T-cell (primary cell): Measurements from ENCODE around the gene LAMTOR4. TPM values are rescaled to one million over a fixed set of nuclear protein-coding genes. Genes with fewer than 3 reads are reported as not detected.
A peak's percentile ranks its signal among the peaks of the same experiment; 100 is the strongest.

ENCODE experiments used
- ATAC-seq, 4 experiments: fragments of 200-7000 bp in 3 of 4; fragments of 150-1000 bp in 1 of 4; cut with Tn5 transposase; replicated peaks in 1 of 4; 1 replicate in 3 of 4; 2 replicates in 1 of 4; pipeline ENCODE4 v1.10.0; 2021; ENCODE audit warnings: moderate library complexity in 3 of 4, mild to moderate bottlenecking in 2 of 4, moderate number of reproducible peaks in 1 of 4
- CTCF ChIA-PET, 2 donors: fragments of 300-600 bp; sonication (Branson Sonifier 250); formaldehyde crosslinking; loops; one replicate each; lab custom pipeline; 2022; ENCODE audit warnings: antibody characterized with exemption in 2 of 2; lab: Charles Lee
- POLR2A ChIA-PET, 2 donors: fragments of 300-600 bp; sonication (Branson Sonifier 250); formaldehyde crosslinking; loops; one replicate each; lab custom pipeline; 2022; ENCODE audit warnings: antibody characterized with exemption in 2 of 2; lab: Charles Lee
- DNase-seq, 35 experiments: peaks; one replicate each; pipeline versions ENCODE4 v3.0.0 to v3.0.0-alpha.2; 2013 to 2023
- H3K27ac ChIP-seq: one replicate; pipeline ENCODE4 v1.5.1; 2013; ENCODE audit warnings: low read length
- H3K27me3 ChIP-seq, 2 experiments: replicated peaks in 1 of 2; 1 replicate in 1 of 2; 2 replicates in 1 of 2; pipeline versions ENCODE4 v1.6.1 to v1.7.0; 2013; ENCODE audit warnings: low read length in 1 of 2, mixed read lengths in 1 of 2; ENCODE audit not compliant: control insufficient read depth in 2 of 2, insufficient read depth in 2 of 2; ENCODE audit errors: extremely low read depth in 1 of 2
- H3K36me3 ChIP-seq, 2 donors: 1 replicate in 1 of 2; 2 replicates in 1 of 2; pipeline versions ENCODE4 v1.6.1 to v1.7.0; 2013; ENCODE audit warnings: low read length in 1 of 2; ENCODE audit not compliant: control insufficient read depth in 2 of 2, insufficient read depth in 1 of 2; ENCODE audit errors: extremely low read depth in 1 of 2
- H3K4me1 ChIP-seq, 2 experiments: 1 replicate in 1 of 2; 2 replicates in 1 of 2; pipeline versions ENCODE4 v1.6.1 to v1.7.0; 2013; ENCODE audit warnings: low read length in 2 of 2, mixed read lengths in 1 of 2; ENCODE audit not compliant: insufficient read depth in 2 of 2, control insufficient read depth in 1 of 2; ENCODE audit errors: extremely low read depth in 1 of 2
- H3K4me3 ChIP-seq, 2 donors: 1 replicate in 1 of 2; 2 replicates in 1 of 2; pipeline versions ENCODE4 v1.5.1 to v1.7.0; 2013; ENCODE audit warnings: mild to moderate bottlenecking in 2 of 2, low read length in 1 of 2, moderate library complexity in 1 of 2; ENCODE audit not compliant: control insufficient read depth in 1 of 2; ENCODE audit errors: extremely low read depth in 1 of 2
- H3K9me3 ChIP-seq: 2 replicates; pipeline ENCODE4 v1.7.0; 2013
- H3K27ac Mint-ChIP-seq, 2 donors: one replicate each; pipeline ENCODE4 v1.8.0; 2020 to 2021; ENCODE audit warnings: mild to moderate bottlenecking in 2 of 2, mixed read lengths in 2 of 2
- H3K27me3 Mint-ChIP-seq, 2 donors: one replicate each; pipeline ENCODE4 v1.8.0; 2021 to 2022; ENCODE audit warnings: mixed read lengths in 2 of 2
- H3K36me3 Mint-ChIP-seq: one replicate; pipeline ENCODE4 v1.8.0; 2021; ENCODE audit warnings: mixed read lengths
- H3K4me1 Mint-ChIP-seq, 3 donors: one replicate each; pipeline ENCODE4 v1.8.0; 2020 to 2022; ENCODE audit warnings: mixed read lengths in 3 of 3, mild to moderate bottlenecking in 1 of 3
- H3K4me3 Mint-ChIP-seq, 3 donors: one replicate each; pipeline ENCODE4 v1.8.0; 2020 to 2022; ENCODE audit warnings: mild to moderate bottlenecking in 3 of 3, mixed read lengths in 3 of 3, moderate library complexity in 3 of 3
- H3K9me3 Mint-ChIP-seq, 3 donors: one replicate each; pipeline ENCODE4 v1.8.0; 2020 to 2022; ENCODE audit warnings: mixed read lengths in 3 of 3
- WGBS: methylation state at CpG from one replicate; pipeline ENCODE4 v1.1.5; 2013; ENCODE audit warnings: missing lambda C conversion rate; ENCODE audit not compliant: insufficient coverage; 5-methylcytosine and 5-hydroxymethylcytosine counted together
- total RNA-seq, 35 experiments: library from RNA in 6 of 35; stranded (reverse) in 6 of 35; fragments of 120-200 nt in 1 of 35; gene quantifications; one replicate each; pipeline versions ENCODE4 v1.2.1 to v1.2.4 and lab custom pipeline; 2013 to 2026

The LAMTOR4 gene
- total RNA-seq, 5 donors from 2014 or later (not counting 1 experiment from before 2014, with no cell fraction given), result 140 to 216 (median 187) TPM

GRCh38 chr7:100158229-100159098, 9.7 kb downstream of the LAMTOR4 start, which contains the start of gene TRAPPC14:
TSS of gene TRAPPC14 (minus strand) at chr7:100158723. CDS start at chr7:100158499, 224 bp downstream.
- H3K36me3 Mint-ChIP-seq, result peaks cover 14% of the 10 kb centered on the region
- Histone ChIP-seq H3K4me3 (peak within 1 kb of the TSS; percentile 67 to 79), H3K4me1 (peaks cover 31 to 68% of the 10 kb centered on the region in 2 experiments), H3K27ac (peak within 1 kb of the TSS; percentile 69), H3K36me3 (peaks cover 19 to 34% of the 10 kb centered on the region in 2 donors), H3K27me3 (no peaks in the 10 kb centered on the region), H3K9me3 (no peaks in the 10 kb centered on the region)
- peak within 1 kb of the TSS; percentile 75 to 85 (median 81) for H3K4me3 Mint-ChIP-seq
- DNase-seq (peak; percentile 72 to 94 (median 89)), ATAC-seq (peak; percentile 85 to 88 (median 86))
- CTCF ChIA-PET, result interaction anchor here (0.6 to 1.1 kb wide), 3 partner anchors 10 to 388 kb away, joined by 3 to 6 read pairs (median 3); partner anchors contain the start of gene LAMTOR4 (in 1 of the 2)
- H3K4me1 Mint-ChIP-seq, result peaks cover 52 to 68% (median 67%) of the 10 kb centered on the region in 3 donors
- POLR2A ChIA-PET, result interaction anchor here in 1 of 2 donors (0.6 kb wide), 1 partner anchor 20 kb away, joined by 6 read pairs; no protein-coding TSS in a partner anchor
- no peaks in the 10 kb centered on the region for H3K9me3 Mint-ChIP-seq
- peak within 1 kb of the TSS; percentile 89 to 91 for H3K27ac Mint-ChIP-seq
- WGBS, result under 1% methylated on average over 72 of the region's 87 CpGs
- no peaks in the 10 kb centered on the region for H3K27me3 Mint-ChIP-seq

- no peak for DNase-seq
- ATAC-seq, result no peak
- H3K9me3 ChIP-seq, result no peaks in the 10 kb centered on the region
- Mint-ChIP-seq H3K27ac (peak overlapping the region; percentile 84 to 86), H3K9me3 (no peaks in the 10 kb centered on the region), H3K27me3 (no peaks in the 10 kb centered on the region), H3K4me3 (peak overlapping the region; percentile 74 to 85 (median 77)), H3K4me1 (peaks cover 52 to 70% (median 67%) of the 10 kb centered on the region in 3 donors), H3K36me3 (peaks cover 9% of the 10 kb centered on the region)
- H3K36me3 ChIP-seq, result peaks cover 19 to 31% of the 10 kb centered on the region in 2 donors
- ChIA-PET CTCF (interaction anchor here in 1 of 2 donors (0.6 kb wide), 2 partner anchors 11 to 387 kb away, joined by 3 to 6 read pairs; partner anchors contain the start of gene LAMTOR4), POLR2A (interaction anchor here in 1 of 2 donors (0.6 kb wide), 1 partner anchor 21 kb away, joined by 6 read pairs; no protein-coding TSS in a partner anchor)
- peaks cover 38 to 75% of the 10 kb centered on the region in 2 experiments for H3K4me1 ChIP-seq
- no CpG with 5 or more reads among the region's 7 CpGs for WGBS
- H3K27me3 ChIP-seq, result no peaks in the 10 kb centered on the region
- H3K4me3 ChIP-seq, result peak overlapping the region; percentile 67 to 79
- peak overlapping the region; percentile 68 for H3K27ac ChIP-seq
These were observed 10.4 kb downstream of the LAMTOR4 start for GRCh38 chr7:100159099-100159623.

- WGBS, result 97% methylated on average over 16 of the region's 18 CpGs
- Histone ChIP-seq H3K27me3 (no peaks in the 10 kb centered on the region), H3K36me3 (peaks cover 18 to 23% of the 10 kb centered on the region in 2 donors), H3K9me3 (no peaks in the 10 kb centered on the region), H3K4me1 (peaks cover 39 to 72% of the 10 kb centered on the region in 2 experiments), H3K27ac (no peak overlapping the region), H3K4me3 (no peak overlapping the region)
- Mint-ChIP-seq H3K4me1 (peaks cover 52 to 73% (median 69%) of the 10 kb centered on the region in 3 donors), H3K4me3 (peak overlapping the region in 2 of 3 donors; percentile 77 to 85), H3K36me3 (peaks cover 7% of the 10 kb centered on the region), H3K27ac (peak overlapping the region; percentile 71 to 86), H3K27me3 (no peaks in the 10 kb centered on the region), H3K9me3 (no peaks in the 10 kb centered on the region)
- POLR2A ChIA-PET, result no interaction called here
- CTCF ChIA-PET, result no interaction called here
- no peak for DNase-seq
- no peak for ATAC-seq
These were observed 11.3 kb downstream of the LAMTOR4 start for GRCh38 chr7:100160067-100160466.

- peak overlapping the region; percentile 67 for H3K27ac ChIP-seq
- H3K9me3 Mint-ChIP-seq, result no peaks in the 10 kb centered on the region
- H3K9me3 ChIP-seq, result no peaks in the 10 kb centered on the region
These were observed 14.4 kb downstream of the LAMTOR4 start for GRCh38 chr7:100163006-100163531.

GRCh38 chr7:100163871-100164270, 15.2 kb downstream of the LAMTOR4 start:
- peaks cover 0 to 16% of the 10 kb centered on the region in 2 donors for H3K27me3 Mint-ChIP-seq
- peak overlapping the region; percentile 56 for H3K27ac ChIP-seq
- peaks cover 57 to 83% (median 76%) of the 10 kb centered on the region in 3 donors for H3K4me1 Mint-ChIP-seq
- H3K36me3 Mint-ChIP-seq, result no peaks in the 10 kb centered on the region
- ChIA-PET CTCF (interaction anchor here (0.7 to 0.9 kb wide), 2 partner anchors 15 to 107 kb away, joined by 4 read pairs; partner anchors contain the start of gene LAMTOR4 (in 1 of the 2)), POLR2A (interaction anchor here (0.6 to 0.7 kb wide), 3 partner anchors 29 to 265 kb away, joined by 5 to 10 read pairs (median 7); no protein-coding TSS in a partner anchor)
- no peaks in the 10 kb centered on the region for H3K36me3 ChIP-seq
- peaks cover 56 to 77% of the 10 kb centered on the region in 2 experiments for H3K4me1 ChIP-seq
- H3K27me3 ChIP-seq, result peaks cover 0 to 23% of the 10 kb centered on the region in 2 experiments
- DNase-seq (no peak), ATAC-seq (no peak)
- H3K9me3 Mint-ChIP-seq, result no peaks in the 10 kb centered on the region
- 89% methylated on average over 1 of the region's 5 CpGs for whole genome bisulfite sequencing
- peak overlapping the region; percentile 6 to 69 (median 58) for H3K4me3 Mint-ChIP-seq
- H3K27ac Mint-ChIP-seq, result peak overlapping the region; percentile 98
- peak overlapping the region in 1 of 2 donors; percentile 23 for H3K4me3 ChIP-seq
- no peaks in the 10 kb centered on the region for H3K9me3 ChIP-seq

More at GRCh38 chr7:100163006-100163531, 14.4 kb downstream of the LAMTOR4 start:
- H3K4me1 Mint-ChIP-seq, result peaks cover 50 to 78% (median 71%) of the 10 kb centered on the region in 3 donors
- peak overlapping the region; percentile 98 for H3K27ac Mint-ChIP-seq
- ATAC-seq, result peak; percentile 21 to 40 (median 24)
- WGBS, result 29% methylated on average over 5 of the region's 6 CpGs
- no peaks in the 10 kb centered on the region for H3K36me3 Mint-ChIP-seq
- peaks cover 0 to 10% of the 10 kb centered on the region in 2 donors for H3K27me3 Mint-ChIP-seq
- Histone ChIP-seq H3K4me3 (peak overlapping the region in 1 of 2 donors; percentile 25), H3K36me3 (no peaks in the 10 kb centered on the region), H3K27me3 (peaks cover 0 to 17% of the 10 kb centered on the region in 2 experiments), H3K4me1 (peaks cover 51 to 73% of the 10 kb centered on the region in 2 experiments)
- POLR2A ChIA-PET, result interaction anchor here (0.6 to 0.7 kb wide), 4 partner anchors 19 to 266 kb away, joined by 5 to 10 read pairs (median 6); no protein-coding TSS in a partner anchor
- DNase-seq, result peak in 2 of 35 experiments; percentile 36 to 47
- H3K4me3 Mint-ChIP-seq, result peak overlapping the region; percentile 58 to 69 (median 63)
- CTCF ChIA-PET, result interaction anchor here (0.7 to 0.9 kb wide), 3 partner anchors 15 to 106 kb away, joined by 4 to 7 read pairs (median 4); partner anchors contain the start of gene LAMTOR4 (in 1 of the 2)
